Dendritic cell treated with granulocyte-macrophage colony-stimulating factor and Interleukin-4, amounts not matched to agents 40 ng/mL and 50 ng/mL, for 4 days (primary cell): ENCODE measurements around the gene STARD7.

Experiments
- H3K27ac Mint-ChIP-seq: one replicate; pipeline ENCODE4 v1.8.0; 2022; ENCODE audit warnings: mild to moderate bottlenecking, mixed read lengths
- H3K27me3 Mint-ChIP-seq: one replicate; pipeline ENCODE4 v1.8.0; 2022; ENCODE audit warnings: mild to moderate bottlenecking, mixed read lengths
- H3K36me3 Mint-ChIP-seq: one replicate; pipeline ENCODE4 v1.8.0; 2022; ENCODE audit warnings: low read depth, mixed read lengths
- H3K4me1 Mint-ChIP-seq: one replicate; pipeline ENCODE4 v1.8.0; 2022; ENCODE audit warnings: low read depth, mixed read lengths
- H3K4me3 Mint-ChIP-seq: one replicate; pipeline ENCODE4 v1.8.0; 2022; ENCODE audit warnings: mild to moderate bottlenecking, moderate library complexity, mixed read lengths
- H3K9me3 Mint-ChIP-seq: one replicate; pipeline ENCODE4 v1.8.0; 2022; ENCODE audit warnings: mixed read lengths
- intact Hi-C: fragments of 100-400 bp; cut with micrococcal nuclease; formaldehyde crosslinking; loops from one replicate; pipeline ENCODE4 v1.15.0; 2022

STARD7 gene

GRCh38 chr2:96201338-96201737, 7.3 kb downstream of the STARD7 start:
- H3K27ac Mint-ChIP-seq = no peak overlapping the region
- no peaks in the 10 kb centered on the region for H3K9me3 Mint-ChIP-seq
- intact Hi-C loops = no loop called here
- peaks cover 42% of the 10 kb centered on the region for H3K36me3 Mint-ChIP-seq
- H3K4me1 Mint-ChIP-seq = peaks cover 61% of the 10 kb centered on the region
- H3K27me3 Mint-ChIP-seq = no peaks in the 10 kb centered on the region
- H3K4me3 Mint-ChIP-seq = no peak overlapping the region

DNA sequence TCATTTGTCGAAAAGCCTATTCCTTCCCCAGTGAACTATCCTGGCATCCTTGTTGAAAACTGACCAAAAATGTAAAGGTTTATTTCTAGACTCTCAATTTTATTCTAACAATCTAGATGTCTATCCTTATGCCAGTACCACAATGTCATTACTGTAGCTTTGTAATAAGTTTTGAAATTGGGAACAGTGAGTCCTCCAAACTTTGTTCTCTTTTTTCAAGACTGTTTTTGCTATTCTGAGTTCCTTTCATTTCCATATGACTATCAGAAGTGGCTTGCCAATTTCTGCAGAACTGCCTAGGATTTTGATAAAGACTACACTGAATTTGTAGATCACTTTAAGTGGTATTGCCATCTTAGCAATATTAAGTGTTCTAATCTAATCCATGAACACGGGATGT, 9.7 kb downstream of the STARD7 start:
- peaks cover 59% of the 10 kb centered on the region for H3K4me1 Mint-ChIP-seq
- H3K4me3 Mint-ChIP-seq = no peak overlapping the region
- intact Hi-C loops = no loop called here
- H3K27me3 Mint-ChIP-seq = no peaks in the 10 kb centered on the region
- peak overlapping the region; percentile 69 for H3K27ac Mint-ChIP-seq
- no peaks in the 10 kb centered on the region for H3K9me3 Mint-ChIP-seq
- peaks cover 46% of the 10 kb centered on the region for H3K36me3 Mint-ChIP-seq

DNA sequence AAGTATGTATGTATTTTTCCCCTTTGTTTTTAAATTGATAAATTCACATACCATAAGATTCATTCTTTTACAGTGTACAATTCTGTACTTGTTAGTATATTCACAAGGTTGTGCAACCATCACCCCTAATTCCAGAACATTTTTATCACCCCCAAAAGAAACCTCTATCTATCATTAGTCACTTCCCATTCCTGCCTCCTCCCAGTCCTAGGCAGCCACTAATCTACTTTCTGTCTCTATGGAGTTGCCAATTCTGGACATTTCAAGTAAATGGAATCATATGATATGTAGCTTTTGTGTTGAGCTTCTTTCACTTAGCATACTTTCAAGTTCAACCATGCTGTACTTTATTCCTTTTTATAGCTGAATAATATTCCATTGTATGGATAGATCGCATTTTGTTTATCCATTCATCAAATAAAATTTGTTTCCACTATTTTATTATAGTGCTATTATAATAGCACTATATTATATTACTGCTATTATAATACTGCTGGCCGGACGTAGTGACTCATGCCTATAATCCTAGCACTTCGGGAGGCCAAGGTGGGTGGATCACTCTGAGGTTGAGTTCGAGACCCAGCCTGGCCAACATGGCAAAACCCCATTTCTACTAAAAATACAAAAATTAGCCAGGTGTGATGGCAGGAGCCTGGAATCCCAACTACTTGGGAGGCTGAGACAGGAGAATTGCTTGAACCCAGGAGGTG, 10.9 kb downstream of the STARD7 start:
- Mint-ChIP-seq H3K9me3 (no peaks in the 10 kb centered on the region), H3K27ac (no peak overlapping the region), H3K27me3 (no peaks in the 10 kb centered on the region), H3K36me3 (peaks cover 46% of the 10 kb centered on the region), H3K4me1 (peaks cover 47% of the 10 kb centered on the region), H3K4me3 (no peak overlapping the region)
- intact Hi-C loops = no loop called here

DNA sequence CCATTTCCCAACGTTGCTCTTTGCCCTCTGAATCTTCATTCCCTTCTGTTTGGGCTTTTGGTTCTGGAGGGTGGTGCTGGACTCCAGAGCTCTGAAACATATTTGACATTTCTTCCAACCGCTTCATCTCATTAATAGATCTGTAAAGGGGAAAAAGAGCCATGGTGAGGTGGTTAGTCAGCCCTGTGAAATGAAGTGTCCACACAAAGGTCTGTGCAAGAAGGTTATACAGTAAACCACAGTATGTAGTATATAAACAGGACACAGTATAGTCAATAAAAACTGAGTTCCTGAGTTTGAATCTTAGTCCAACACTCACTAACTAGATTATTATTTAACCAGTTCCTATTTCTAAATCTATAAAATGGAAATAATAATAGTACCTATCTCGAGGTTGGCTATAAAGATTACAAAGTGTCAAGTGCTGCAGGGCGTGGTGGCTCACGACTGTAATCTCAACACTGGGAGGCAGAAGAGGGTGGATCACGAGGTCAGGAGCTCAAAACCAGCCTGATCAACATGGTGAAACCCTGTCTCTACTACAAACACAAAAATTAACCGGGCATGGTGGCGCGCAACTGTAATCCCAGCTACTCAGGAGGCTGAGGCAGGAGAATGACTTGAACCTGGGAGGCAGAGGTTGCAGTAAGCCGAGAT, 13.1 kb downstream of the STARD7 start:
- intact Hi-C loops = no loop called here
- H3K27ac Mint-ChIP-seq = no peak overlapping the region
- H3K27me3 Mint-ChIP-seq = no peaks in the 10 kb centered on the region
- no peaks in the 10 kb centered on the region for H3K9me3 Mint-ChIP-seq
- H3K4me1 Mint-ChIP-seq = peaks cover 43% of the 10 kb centered on the region
- H3K36me3 Mint-ChIP-seq = peaks cover 68% of the 10 kb centered on the region
- H3K4me3 Mint-ChIP-seq = no peak overlapping the region

GRCh38 chr2:96191937-96192670, 16.5 kb downstream of the STARD7 start:
- Mint-ChIP-seq H3K27ac (no peak overlapping the region), H3K4me1 (peaks cover 19% of the 10 kb centered on the region), H3K27me3 (no peaks in the 10 kb centered on the region), H3K4me3 (no peak overlapping the region), H3K36me3 (peaks cover 89% of the 10 kb centered on the region), H3K9me3 (no peaks in the 10 kb centered on the region)
- intact Hi-C loops = no loop called here

DNA sequence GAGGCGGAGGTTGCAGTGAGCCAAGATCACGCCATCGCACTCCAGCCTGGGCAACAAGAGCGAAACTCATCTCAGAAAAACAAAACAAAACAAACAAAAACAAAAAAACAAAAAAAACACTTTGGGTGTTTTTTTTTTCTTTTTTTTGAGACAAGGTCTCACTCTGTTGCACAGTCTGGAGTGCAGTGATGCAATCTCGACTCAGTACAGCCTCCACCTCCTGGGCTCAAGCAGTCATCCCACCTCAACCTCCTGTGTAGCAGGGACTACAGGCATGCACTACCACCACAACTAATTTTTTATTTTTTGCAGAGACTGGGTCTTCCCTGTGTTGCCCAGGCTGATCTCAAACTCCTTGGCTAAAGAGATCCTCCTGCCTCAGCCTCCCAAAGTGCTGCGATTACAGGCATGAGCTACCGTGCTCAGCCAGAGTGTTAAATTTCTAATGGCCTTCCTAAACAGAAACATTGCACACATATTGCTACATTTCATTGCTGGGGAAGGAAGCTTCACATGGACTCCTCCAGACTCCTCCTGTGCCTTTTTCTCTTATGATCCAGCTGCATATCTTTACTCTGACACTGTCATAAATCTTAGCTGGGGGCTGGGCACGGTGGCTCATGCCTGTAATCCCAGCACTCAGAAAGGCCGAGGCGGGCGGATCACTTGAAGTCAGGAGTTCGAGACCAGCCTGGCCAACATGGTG, 19.7 kb downstream of the STARD7 start:
- Mint-ChIP-seq H3K9me3 (no peaks in the 10 kb centered on the region), H3K4me3 (no peak overlapping the region), H3K36me3 (peaks cover 100% of the 10 kb centered on the region), H3K4me1 (peaks cover 18% of the 10 kb centered on the region), H3K27ac (no peak overlapping the region), H3K27me3 (no peaks in the 10 kb centered on the region)
- intact Hi-C loops = no loop called here

- intact Hi-C loops = no loop called here
- Mint-ChIP-seq H3K4me1 (peaks cover 18% of the 10 kb centered on the region), H3K27me3 (no peaks in the 10 kb centered on the region), H3K27ac (no peak overlapping the region), H3K4me3 (no peak overlapping the region), H3K9me3 (no peaks in the 10 kb centered on the region), H3K36me3 (peaks cover 92% of the 10 kb centered on the region)
Measured at GRCh38 chr2:96186562-96186961, 22.1 kb downstream of the STARD7 start.

DNA sequence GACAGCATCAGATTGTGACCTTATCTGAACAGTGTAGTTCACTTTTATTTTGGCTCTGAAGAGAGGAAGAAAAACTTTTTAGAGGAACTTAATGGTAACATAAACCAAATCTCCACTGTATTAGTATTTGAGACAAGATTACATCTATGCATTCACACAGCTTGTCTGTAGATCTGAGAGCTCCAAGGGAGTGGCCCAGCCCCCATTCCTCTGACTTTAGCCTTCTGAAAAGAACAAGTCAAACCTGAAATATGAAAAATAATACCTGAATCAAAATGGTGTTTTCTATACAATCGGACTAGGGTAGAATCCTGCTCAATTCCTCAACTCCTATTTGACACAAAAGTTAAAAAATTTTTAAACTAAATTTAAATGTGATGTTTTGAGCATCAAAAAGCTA, 23.1 kb downstream of the STARD7 start:
- Mint-ChIP-seq H3K4me1 (peaks cover 18% of the 10 kb centered on the region), H3K4me3 (no peak overlapping the region), H3K9me3 (no peaks in the 10 kb centered on the region), H3K36me3 (peaks cover 81% of the 10 kb centered on the region), H3K27ac (no peak overlapping the region), H3K27me3 (no peaks in the 10 kb centered on the region)
- intact Hi-C loops = no loop called here

GRCh38 chr2:96184989-96185388, 23.6 kb downstream of the STARD7 start:
- H3K27ac Mint-ChIP-seq = no peak overlapping the region
- peaks cover 18% of the 10 kb centered on the region for H3K4me1 Mint-ChIP-seq
- peaks cover 76% of the 10 kb centered on the region for H3K36me3 Mint-ChIP-seq
- intact Hi-C loops = no loop called here
- H3K4me3 Mint-ChIP-seq = no peak overlapping the region
- H3K27me3 Mint-ChIP-seq = no peaks in the 10 kb centered on the region
- H3K9me3 Mint-ChIP-seq = no peaks in the 10 kb centered on the region

DNA sequence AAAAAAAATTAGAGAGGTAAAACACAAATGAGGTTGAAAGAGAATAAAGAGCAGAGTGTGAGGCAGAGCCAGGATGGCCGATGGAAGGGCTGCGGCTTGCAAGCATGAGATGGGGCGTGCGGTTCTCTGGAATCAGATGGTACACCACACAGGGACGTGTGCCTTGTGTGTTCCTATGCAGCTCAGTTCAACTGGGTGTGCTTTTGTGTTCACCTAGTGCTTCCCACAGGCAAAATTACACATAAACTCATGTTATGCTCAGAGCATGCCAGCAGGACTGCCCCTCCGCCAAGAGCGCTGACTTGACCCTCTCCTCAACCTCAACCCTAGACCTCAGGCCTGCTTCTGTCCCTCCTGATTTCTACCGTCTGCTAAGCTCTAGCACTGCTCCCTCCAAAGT, 24.4 kb downstream of the STARD7 start:
- intact Hi-C loops = no loop called here
- no peaks in the 10 kb centered on the region for H3K9me3 Mint-ChIP-seq
- no peak overlapping the region for H3K27ac Mint-ChIP-seq

GRCh38 chr2:96181529-96181928, 27.1 kb downstream of the STARD7 start:
- intact Hi-C loops = no loop called here
- H3K4me3 Mint-ChIP-seq = no peak overlapping the region
- H3K9me3 Mint-ChIP-seq = no peaks in the 10 kb centered on the region
- peaks cover 16% of the 10 kb centered on the region for H3K4me1 Mint-ChIP-seq
- peaks cover 42% of the 10 kb centered on the region for H3K36me3 Mint-ChIP-seq
- H3K27me3 Mint-ChIP-seq = no peaks in the 10 kb centered on the region
- no peak overlapping the region for H3K27ac Mint-ChIP-seq

More for the DNA sequence above, 24.4 kb downstream of the STARD7 start:
- Mint-ChIP-seq H3K36me3 (peaks cover 68% of the 10 kb centered on the region), H3K4me3 (no peak overlapping the region), H3K27me3 (no peaks in the 10 kb centered on the region), H3K4me1 (peaks cover 18% of the 10 kb centered on the region)

GRCh38 chr2:96180521-96180920, 28.1 kb downstream of the STARD7 start:
- Mint-ChIP-seq H3K9me3 (no peaks in the 10 kb centered on the region), H3K27me3 (no peaks in the 10 kb centered on the region), H3K27ac (no peak overlapping the region), H3K36me3 (peaks cover 31% of the 10 kb centered on the region), H3K4me1 (peaks cover 12% of the 10 kb centered on the region), H3K4me3 (no peak overlapping the region)
- intact Hi-C loops = no loop called here

GRCh38 chr2:96180002-96180401, 28.6 kb downstream of the STARD7 start:
- Mint-ChIP-seq H3K27ac (no peak overlapping the region), H3K27me3 (no peaks in the 10 kb centered on the region), H3K36me3 (peaks cover 26% of the 10 kb centered on the region), H3K9me3 (no peaks in the 10 kb centered on the region), H3K4me3 (no peak overlapping the region), H3K4me1 (peaks cover 8% of the 10 kb centered on the region)
- intact Hi-C loops = no loop called here

DNA sequence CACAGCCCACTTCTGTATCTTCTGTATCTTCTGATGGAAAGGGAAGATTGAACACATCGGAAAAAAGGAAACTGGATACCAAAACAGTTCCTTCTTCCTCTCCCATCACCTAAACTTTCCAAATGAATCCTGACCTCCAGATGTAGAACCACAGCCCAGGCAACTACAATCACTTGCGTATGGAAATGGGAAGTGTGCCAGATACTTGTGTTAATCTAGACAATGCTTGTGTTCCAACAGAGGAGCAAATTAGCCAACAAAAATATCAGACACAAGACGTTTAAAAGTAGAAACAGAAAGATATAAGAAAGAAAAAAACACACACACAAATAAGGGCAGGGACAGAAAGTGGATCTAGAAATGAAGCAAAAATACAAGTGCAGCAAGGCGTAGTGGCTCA, 32.0 kb downstream of the STARD7 start:
- Mint-ChIP-seq H3K4me3 (no peak overlapping the region), H3K9me3 (no peaks in the 10 kb centered on the region), H3K27ac (no peak overlapping the region), H3K36me3 (peaks cover under 1% of the 10 kb centered on the region), H3K27me3 (no peaks in the 10 kb centered on the region), H3K4me1 (peaks cover 17% of the 10 kb centered on the region)
- intact Hi-C loops = no loop called here
